GM21360 (cell line): ENCODE data around the gene SLC7A6OS.

Source experiments
- ATAC-seq: cut with Tn5 transposase; IDR thresholded peaks from one replicate; pipeline ENCODE4 v1.9.1; 2021; ENCODE audit warnings: mild to moderate bottlenecking, moderate library complexity; ENCODE audit not compliant: unreplicated experiment

Gene SLC7A6OS

DNA sequence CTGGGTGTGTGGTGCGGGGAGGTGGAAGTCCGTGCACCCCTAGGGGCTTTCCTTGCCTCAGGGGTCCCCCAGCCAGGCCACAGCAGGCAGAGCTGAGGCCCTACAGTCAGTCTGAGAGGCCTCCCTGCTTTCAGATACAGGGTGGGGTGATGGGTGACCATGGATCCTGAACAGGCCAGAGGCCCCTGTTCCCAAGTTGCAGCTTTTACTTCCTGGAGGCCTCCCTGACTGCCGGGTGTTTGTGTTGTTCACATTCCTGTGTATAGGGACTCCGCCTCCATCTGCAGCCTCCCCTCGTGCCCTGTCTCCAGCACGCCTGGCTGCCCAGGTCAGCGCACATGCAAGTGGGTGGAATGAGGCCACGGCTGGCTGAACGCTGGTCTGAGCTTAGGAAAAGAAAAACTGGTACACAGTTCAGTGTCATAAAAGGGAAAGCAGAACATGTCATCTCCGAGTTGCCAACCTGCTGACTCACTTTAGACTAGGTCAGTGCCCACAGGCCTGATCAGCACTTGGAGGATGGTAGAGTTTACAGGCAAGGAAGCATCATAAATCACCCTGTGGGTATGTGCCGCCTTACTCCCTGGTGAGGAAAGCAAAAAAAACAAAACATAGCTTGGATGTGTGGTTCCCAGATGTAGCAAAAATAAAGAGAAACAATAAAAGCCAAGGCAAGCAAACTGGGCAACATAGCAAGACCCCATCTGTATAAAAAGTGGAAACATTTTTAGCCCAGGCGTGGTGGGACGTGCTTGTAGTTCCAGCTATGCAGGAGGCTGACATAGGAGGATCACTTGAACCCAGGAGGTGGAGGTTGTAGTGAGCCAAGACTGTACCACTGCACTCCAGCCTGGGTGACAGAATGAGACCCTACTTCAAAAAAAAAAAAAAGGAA is 52.6 kb downstream of the SLC7A6OS start:
- ATAC-seq: no peak

DNA sequence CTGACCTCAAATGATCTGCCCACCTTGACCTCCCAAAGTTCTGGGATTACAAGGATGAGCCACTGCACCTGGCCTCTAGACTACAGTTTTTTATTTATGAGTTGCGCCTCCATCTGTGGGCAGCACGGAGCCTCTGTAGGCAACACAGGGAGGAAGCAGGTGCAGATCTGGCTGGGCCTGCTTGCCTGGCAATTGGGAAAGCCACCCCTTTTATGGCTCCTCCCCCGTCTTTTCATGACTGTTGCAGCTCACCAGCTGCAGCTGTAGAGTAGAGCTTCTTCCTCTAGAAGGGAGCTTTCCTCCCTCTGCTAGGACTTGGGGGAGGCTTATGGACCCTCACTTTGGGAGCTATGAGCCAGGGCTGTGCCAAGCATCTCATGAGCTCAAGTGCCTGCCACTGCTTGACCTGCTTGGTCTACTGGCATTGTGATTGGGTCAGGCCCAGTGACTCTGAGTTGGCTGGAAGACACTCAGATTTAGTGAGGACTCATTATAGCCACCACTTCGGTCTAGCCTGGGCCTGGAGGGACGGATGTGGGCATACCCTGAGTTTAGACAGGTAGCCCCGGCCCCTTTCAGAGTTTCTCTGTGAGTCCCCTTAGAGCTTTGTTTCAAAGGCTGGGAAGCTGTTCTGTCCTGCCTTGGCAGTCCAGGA is 53.4 kb downstream of the SLC7A6OS start:
- no peak for ATAC-seq

- ATAC-seq: no peak
Observed at GRCh38 chr16:68255712-68256111, 55.0 kb downstream of the SLC7A6OS start.

GRCh38 chr16:68253721-68254120 is 57.0 kb downstream of the SLC7A6OS start:
- ATAC-seq: no peak

DNA sequence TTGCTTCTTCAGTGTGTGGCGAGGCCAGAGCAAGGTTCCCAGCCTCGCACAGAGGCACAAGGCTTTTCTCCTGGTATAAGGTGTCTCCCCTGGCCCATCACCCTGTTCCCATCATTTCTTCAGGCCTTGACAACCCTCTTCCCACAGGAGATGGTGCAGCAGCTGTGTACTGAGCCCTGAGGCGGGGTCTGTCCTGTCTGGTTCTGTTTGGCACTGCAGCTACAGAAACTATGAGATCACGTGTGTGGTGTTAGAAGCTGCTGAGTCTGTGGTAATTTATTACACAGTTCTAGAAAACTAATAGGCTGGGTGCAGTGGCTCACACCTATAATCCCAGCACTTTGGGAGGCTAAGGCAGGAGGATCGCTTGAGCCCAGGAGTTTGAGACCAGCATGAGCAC is 58.4 kb downstream of the SLC7A6OS start:
- no peak for ATAC-seq

DNA sequence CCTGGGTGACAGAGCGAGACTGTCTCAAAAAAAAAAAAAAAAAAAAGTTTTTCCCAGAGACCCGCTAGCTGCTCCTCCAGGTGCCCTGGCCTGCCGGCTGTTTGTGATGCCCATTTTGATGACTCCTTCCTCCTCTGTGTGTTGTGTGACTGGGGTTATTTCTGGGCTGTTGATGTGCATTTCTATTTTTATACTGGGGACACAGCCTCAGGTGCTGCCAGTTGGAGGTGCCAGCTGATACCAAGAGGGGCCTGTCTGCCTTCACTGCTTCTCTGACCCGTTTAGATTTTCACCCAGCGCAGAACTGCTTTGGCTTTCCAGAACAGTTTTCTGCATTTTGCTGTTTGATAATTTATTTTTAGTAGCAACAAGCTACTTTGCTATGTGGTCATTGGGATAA is 58.9 kb downstream of the SLC7A6OS start:
- ATAC-seq: no peak

- ATAC-seq: no peak
Observed at GRCh38 chr16:68250951-68251350, 59.8 kb downstream of the SLC7A6OS start.

GRCh38 chr16:68249371-68249770 is 61.4 kb downstream of the SLC7A6OS start:
- ATAC-seq: no peak
